Measurements from ENCODE around the gene HLX.

HLX gene

DNA sequence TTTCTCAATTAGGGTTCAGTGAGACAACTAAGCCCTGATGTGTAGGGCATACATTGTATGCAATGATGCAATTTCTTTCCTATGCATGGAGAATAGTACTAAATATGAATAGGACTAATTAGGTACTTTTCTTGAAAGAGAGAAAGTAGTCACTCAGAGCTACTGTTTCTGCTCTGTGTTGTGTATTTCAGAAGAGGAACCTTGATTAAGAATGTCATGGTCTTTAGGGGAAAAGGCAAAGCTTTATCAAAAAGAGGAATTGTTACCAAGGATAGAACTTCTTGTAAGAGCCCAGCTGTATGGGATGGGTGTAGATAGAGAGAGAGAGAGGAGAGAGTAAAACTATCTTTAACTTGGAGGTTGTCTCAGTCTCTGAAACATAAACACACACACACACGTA lies 49.1 kb downstream of the HLX start:
- no peak for DNase-seq

DNA sequence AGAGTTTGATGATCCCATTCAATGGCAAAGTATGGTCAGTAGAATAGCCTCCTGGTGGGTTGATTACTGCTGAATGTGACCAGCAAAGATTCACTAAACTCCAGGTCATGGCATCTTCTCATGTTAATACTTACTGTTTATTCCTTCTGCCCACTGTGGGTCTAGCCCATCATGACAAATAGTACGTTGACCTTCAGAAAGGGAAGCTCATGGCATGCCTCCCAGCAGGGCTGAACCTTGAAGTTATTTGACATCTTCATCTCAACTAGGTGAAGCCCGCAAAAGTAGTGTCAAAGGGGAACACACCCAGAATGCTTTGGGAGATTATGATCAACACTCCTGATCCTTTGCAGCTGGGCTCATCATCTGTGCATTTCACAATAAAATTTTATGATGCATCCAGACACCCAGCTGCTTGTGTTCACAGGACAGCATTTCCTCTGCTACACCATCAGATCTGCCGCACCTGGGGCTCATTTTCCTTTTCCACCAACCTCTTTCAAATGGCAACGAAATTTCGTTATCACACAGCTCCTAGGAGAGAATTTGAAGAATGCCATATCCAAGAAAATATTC lies 49.6 kb downstream of the HLX start:
- no peak for DNase-seq

DNA sequence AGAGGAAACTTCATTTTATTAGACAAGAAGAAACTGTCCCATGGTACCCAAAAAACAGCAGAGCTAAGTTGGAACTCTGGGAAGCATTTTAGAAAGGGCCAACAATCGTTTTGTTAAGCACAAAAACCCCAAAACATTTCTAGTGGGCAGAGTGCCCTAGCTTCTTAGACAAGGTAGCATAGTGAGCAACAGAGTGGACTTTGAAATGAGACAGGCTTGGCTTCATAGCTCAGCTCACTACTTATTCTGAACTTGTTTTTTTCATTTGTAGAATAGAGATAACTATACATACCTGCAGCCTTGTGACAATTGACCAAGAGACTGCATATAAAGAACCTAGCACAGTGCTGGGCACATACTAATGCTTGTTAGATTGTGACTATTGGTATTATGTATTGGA lies 50.1 kb downstream of the HLX start:
- DNase-seq: no peak
